Measurements from ENCODE around the gene CLK3. TPM values are rescaled to one million over a fixed set of nuclear protein-coding genes. Genes with fewer than 3 reads are reported as not detected.

Gene CLK3
- total and polyA plus RNA-seq, 2 experiments from 2014 or later: 100 to 319 TPM

GRCh38 chr15:74621936-74622335 is 6.3 kb downstream of the CLK3 start:
- no peak for TF ChIP-seq CTCF (IDR thresholded peaks at IDR 0.05; ENCODE audit: low read depth, low read length)
- Histone ChIP-seq H3K4me3 (no peak overlapping the region), H3K4me1 (ENCODE audit: low read depth) (peaks cover 8% of the 10 kb centered on the region), H3K9me3 (ENCODE audit: low read depth) (no peaks in the 10 kb centered on the region), H3K27me3 (no peaks in the 10 kb centered on the region), H3K27ac (no peak overlapping the region), H3K36me3 (peaks cover 74% of the 10 kb centered on the region)
- DNase-seq (ENCODE audit: low read depth in 1 of 2, low spot score in 1 of 2): no peak

GRCh38 chr15:74622758-74623157 is 7.1 kb downstream of the CLK3 start:
- TF ChIP-seq CTCF (IDR thresholded peaks at IDR 0.05; ENCODE audit: low read depth, low read length): no peak
- no peaks in the 10 kb centered on the region for H3K27me3 ChIP-seq
- H3K4me1 ChIP-seq (ENCODE audit: low read depth): no peaks in the 10 kb centered on the region
- H3K4me3 ChIP-seq: no peak overlapping the region
- peaks cover 82% of the 10 kb centered on the region for H3K36me3 ChIP-seq
- no peak overlapping the region for H3K27ac ChIP-seq
- no peaks in the 10 kb centered on the region for H3K9me3 ChIP-seq (ENCODE audit: low read depth)
- DNase-seq (ENCODE audit: low read depth in 1 of 2, low spot score in 1 of 2): no peak

- no peak overlapping the region for H3K4me3 ChIP-seq
- H3K27ac ChIP-seq: no peak overlapping the region
- H3K4me1 ChIP-seq (ENCODE audit: low read depth): no peaks in the 10 kb centered on the region
- no peak for TF ChIP-seq CTCF (IDR thresholded peaks at IDR 0.05; ENCODE audit: low read depth, low read length)
- DNase-seq (ENCODE audit: low read depth in 1 of 2, low spot score in 1 of 2): no peak
- H3K9me3 ChIP-seq (ENCODE audit: low read depth): no peaks in the 10 kb centered on the region
- H3K27me3 ChIP-seq: no peaks in the 10 kb centered on the region
- H3K36me3 ChIP-seq: peaks cover 96% of the 10 kb centered on the region
Measured at GRCh38 chr15:74624020-74624602, 8.5 kb downstream of the CLK3 start.

GRCh38 chr15:74625693-74626092 is 10.1 kb downstream of the CLK3 start:
- no peak for DNase-seq (ENCODE audit: low read depth in 1 of 2, low spot score in 1 of 2)
- no peak for TF ChIP-seq CTCF (IDR thresholded peaks at IDR 0.05; ENCODE audit: low read depth, low read length)
- Histone ChIP-seq H3K27me3 (no peaks in the 10 kb centered on the region), H3K9me3 (ENCODE audit: low read depth) (no peaks in the 10 kb centered on the region), H3K4me3 (no peak overlapping the region), H3K27ac (no peak overlapping the region), H3K4me1 (ENCODE audit: low read depth) (no peaks in the 10 kb centered on the region), H3K36me3 (peaks cover 92% of the 10 kb centered on the region)

GRCh38 chr15:74626336-74626735 is 10.7 kb downstream of the CLK3 start:
- TF ChIP-seq CTCF (IDR thresholded peaks at IDR 0.05; ENCODE audit: low read depth, low read length): no peak
- H3K4me1 ChIP-seq (ENCODE audit: low read depth): no peaks in the 10 kb centered on the region
- H3K36me3 ChIP-seq: peaks cover 88% of the 10 kb centered on the region
- H3K4me3 ChIP-seq: no peak overlapping the region
- H3K27me3 ChIP-seq: no peaks in the 10 kb centered on the region
- H3K27ac ChIP-seq: no peak overlapping the region
- DNase-seq (ENCODE audit: low read depth in 1 of 2, low spot score in 1 of 2): no peak
- H3K9me3 ChIP-seq (ENCODE audit: low read depth): no peaks in the 10 kb centered on the region
